ENCODE measurements around the gene HAUS8.
"Not testable (repeated sequence)": the region's sequence is repeated elsewhere in the genome, so short reads cannot be mapped to it uniquely, and the experiment has no call there.

The HAUS8 gene

GRCh38 chr19:17075035-17075863 lies at the start of gene HAUS8, which contains the start of gene MYO9B:
HAUS8 (minus strand) TSS chr19:17075452; CDS start chr19:17075422, 30 bp downstream.
MYO9B (plus strand) TSS chr19:17075777; CDS start chr19:17101718, 25,941 bp downstream.
- peak; percentile 96 for DNase-seq

- DNase-seq: no peak
These were observed 48.8 kb upstream of the HAUS8 start for GRCh38 chr19:17124025-17124424.

GRCh38 chr19:17123041-17123440 lies 47.8 kb upstream of the HAUS8 start:
- DNase-seq: no peak

GRCh38 chr19:17121736-17122293 lies 46.6 kb upstream of the HAUS8 start:
- DNase-seq: no peak

GRCh38 chr19:17118957-17119356 lies 43.7 kb upstream of the HAUS8 start:
- no peak for DNase-seq

- no peak for DNase-seq
These were observed 41.9 kb upstream of the HAUS8 start for GRCh38 chr19:17116996-17117702.

- no peak for DNase-seq
These were observed 39.2 kb upstream of the HAUS8 start for GRCh38 chr19:17114414-17114831.

- DNase-seq: no peak
These were observed 38.0 kb upstream of the HAUS8 start for GRCh38 chr19:17113127-17113785.

GRCh38 chr19:17112700-17113099 lies 37.4 kb upstream of the HAUS8 start:
- no peak for DNase-seq

GRCh38 chr19:17112271-17112670 lies 37.0 kb upstream of the HAUS8 start:
- no peak for DNase-seq

- DNase-seq: no peak
These were observed 36.5 kb upstream of the HAUS8 start for GRCh38 chr19:17111766-17112165.

- no peak for DNase-seq
These were observed 35.3 kb upstream of the HAUS8 start for GRCh38 chr19:17110599-17110966.

GRCh38 chr19:17109962-17110598 lies 34.8 kb upstream of the HAUS8 start:
- DNase-seq: no peak

GRCh38 chr19:17109300-17109699 lies 34.0 kb upstream of the HAUS8 start:
- no peak for DNase-seq

- DNase-seq: no peak
These were observed 33.2 kb upstream of the HAUS8 start for GRCh38 chr19:17108453-17108784.

GRCh38 chr19:17107546-17108452 lies 32.5 kb upstream of the HAUS8 start:
- no peak for DNase-seq

GRCh38 chr19:17106964-17107363 lies 31.7 kb upstream of the HAUS8 start:
- not testable (repeated sequence) for DNase-seq

- no peak for DNase-seq
These were observed 30.3 kb upstream of the HAUS8 start for GRCh38 chr19:17105556-17105955.

GRCh38 chr19:17104679-17105078 lies 29.4 kb upstream of the HAUS8 start:
- no peak for DNase-seq

- no peak for DNase-seq
These were observed 27.9 kb upstream of the HAUS8 start for GRCh38 chr19:17103177-17103576.

- no peak for DNase-seq
These were observed 26.7 kb upstream of the HAUS8 start for GRCh38 chr19:17101686-17102628.

All from DMS79 (cell line).